Inflammatory macrophage treated with lipopolysaccharide for 4 hours (primary cell): ENCODE data around the gene RHOB.
"Not testable (repeated sequence)": the region's sequence is repeated elsewhere in the genome, so short reads cannot be mapped to it uniquely, and the experiment has no call there.

Source experiments
- DNase-seq: peaks from one replicate; pipeline ENCODE4 v3.0.0-alpha.2; 2020

RHOB gene

DNA sequence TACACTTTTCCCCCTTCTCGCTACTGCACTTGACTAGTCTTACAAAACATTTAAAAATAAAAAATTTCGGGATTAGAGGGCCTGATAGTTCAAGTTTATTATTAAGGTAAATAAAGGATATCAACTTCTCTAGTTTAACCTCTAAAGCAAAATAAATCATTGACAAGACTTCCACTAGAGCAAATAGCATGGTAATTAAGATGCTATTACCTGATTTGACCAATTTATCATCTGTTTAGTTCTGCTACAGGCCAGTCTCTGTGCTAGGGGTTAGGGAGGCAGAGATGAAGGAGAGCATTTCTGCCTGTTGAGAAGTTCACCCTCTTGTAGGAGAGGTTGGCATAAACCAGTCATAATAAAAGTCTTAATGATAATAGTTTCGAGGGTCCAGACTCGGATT, 34.0 kb downstream of the RHOB start:
- no peak for DNase-seq

DNA sequence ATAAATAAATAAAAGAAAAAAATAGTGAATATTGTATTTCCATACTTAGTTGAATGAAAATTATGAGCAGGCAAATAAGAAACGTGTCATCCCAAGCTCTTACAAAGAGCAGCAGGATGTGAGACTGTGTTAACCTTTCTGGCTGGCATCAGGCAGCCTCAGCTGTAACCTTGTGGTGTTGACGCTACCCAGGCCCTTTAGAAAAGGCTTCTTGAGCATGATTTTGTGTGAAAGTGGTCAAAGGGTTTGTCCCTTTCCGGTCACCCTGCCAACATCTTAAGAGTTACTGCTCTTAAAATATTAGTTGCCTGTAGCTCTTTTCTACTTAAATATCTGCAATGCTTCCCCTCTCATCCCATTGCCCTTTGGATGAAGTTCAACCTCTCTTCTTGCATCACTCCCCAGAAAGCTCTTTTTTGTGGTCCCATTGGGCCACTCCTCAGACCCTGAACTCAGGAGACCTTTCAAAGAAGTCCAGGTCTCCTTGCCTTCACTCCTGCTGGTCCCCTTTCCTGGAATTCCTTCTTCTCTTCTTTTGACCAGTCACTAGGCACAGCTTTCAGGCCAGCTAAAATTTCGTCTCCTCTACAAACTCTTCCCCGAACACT, 35.0 kb downstream of the RHOB start:
- DNase-seq: no peak

DNA sequence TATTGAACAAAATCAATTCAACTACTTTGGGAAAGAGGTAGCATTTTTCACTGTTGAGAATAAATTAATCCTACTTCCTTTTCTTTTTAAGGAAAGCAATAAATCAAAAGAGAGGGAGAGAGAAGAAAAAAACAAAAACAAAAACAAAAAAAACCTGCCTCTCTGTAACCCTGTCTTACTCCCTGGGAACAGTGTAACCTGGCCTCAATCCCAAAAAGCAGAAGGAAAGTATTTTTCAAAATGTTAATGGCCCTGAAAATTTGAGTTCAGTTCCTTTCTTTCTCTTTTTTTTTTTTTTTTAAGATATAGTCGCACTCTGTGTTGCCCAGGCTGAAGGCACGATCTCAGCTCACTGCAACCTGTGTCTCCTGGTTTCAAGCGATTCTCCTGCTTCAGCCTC, 35.9 kb downstream of the RHOB start:
- no peak for DNase-seq

DNA sequence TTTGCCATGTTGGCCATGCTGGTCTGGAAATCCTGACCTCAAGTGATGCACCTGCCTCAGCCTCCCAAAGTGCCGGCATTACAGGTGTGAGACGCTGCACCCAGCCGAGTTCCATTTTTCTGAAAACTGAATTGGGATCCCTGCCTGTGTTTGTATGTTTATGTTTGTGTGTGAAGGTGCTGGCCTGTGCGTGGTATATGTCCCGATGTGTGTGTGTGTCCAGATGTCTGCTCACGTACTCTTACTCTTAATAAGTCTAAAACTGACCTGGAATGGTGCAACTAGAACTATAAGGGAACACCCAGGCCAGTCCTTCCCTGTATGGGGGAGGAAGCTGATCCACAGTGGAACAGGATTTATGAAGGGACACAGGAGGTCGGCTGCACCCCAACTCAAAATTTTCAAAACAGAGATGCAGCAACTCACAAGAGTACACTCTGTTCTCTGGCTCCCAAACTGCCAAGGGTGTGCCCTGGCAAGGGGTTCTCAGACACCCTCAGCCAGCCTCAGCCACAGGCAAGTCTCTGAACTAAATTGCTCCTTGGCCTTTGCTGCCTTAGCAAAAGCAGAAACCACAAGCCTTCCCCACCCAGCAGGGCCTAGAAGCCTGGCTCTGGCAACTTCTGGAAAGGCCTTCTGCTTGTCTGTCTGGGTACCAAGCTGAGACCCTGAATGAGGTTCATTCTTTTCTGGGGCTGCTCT, 36.5 kb downstream of the RHOB start:
- DNase-seq: no peak

DNA sequence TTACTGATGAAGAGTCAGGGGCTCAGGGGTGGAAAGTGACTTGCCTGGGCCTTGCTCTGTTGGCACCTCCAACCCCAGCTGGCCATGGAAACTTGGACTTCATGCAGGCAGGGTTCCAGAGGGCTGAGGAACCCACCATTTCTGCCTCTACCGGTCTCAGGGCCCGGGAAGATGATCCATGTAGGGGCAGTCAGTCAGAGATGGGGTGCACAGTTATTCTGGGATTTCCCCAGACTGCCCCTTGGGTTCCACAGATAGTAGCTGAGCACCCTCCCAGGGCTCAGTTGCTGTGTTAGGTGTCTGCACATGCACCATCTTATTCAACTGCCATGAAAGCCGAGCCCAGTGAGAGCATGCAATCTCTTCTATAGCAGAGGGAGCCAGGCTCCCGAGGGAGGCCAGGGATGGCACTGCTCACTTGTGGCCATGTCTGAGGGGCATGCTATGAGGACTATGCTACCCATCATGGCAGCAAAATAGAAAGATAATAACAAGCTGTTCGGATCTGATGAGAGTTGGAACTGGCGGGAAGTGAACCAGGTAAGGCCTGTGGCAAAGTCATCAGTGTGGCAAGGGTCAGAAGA, 37.3 kb downstream of the RHOB start:
- no peak for DNase-seq

DNA sequence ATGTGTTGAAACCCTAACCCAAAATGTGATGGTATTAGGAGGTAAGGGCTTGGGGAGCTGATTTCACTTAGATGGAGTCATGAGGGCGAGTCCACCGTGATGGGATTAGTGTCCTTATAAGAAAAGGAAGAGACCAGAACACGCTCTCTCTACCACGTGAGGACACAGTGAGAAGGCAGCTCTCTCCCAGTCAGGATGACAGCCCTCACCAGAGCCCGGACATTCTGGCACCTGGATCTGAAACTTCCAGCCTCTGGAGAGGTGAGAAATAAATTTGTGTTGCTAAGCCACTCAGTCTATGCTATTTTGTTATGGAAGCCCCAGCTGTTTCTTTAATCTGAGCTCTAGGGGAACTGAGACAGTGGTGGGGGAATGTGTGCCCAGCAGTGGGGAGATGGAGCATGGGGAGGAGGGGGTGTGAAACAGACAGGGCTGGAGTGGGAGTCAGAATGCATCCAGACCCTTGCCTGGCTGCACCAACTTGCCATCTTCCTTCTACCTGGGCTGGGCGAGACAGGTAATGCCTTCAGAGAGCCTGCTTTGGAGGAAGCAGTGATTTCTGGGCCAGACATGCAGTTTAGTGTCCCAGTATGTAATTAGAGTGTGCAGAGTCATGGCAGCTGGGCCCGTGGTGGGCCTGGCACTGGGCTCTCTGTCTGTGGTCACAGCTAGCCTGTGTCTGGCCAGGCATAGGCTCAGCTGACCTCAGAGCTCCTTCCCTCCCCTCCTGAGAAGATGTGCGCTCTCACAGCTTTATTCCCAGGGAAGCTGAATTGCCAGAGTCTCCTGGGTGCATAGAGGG, 38.1 kb downstream of the RHOB start:
- no peak for DNase-seq

DNA sequence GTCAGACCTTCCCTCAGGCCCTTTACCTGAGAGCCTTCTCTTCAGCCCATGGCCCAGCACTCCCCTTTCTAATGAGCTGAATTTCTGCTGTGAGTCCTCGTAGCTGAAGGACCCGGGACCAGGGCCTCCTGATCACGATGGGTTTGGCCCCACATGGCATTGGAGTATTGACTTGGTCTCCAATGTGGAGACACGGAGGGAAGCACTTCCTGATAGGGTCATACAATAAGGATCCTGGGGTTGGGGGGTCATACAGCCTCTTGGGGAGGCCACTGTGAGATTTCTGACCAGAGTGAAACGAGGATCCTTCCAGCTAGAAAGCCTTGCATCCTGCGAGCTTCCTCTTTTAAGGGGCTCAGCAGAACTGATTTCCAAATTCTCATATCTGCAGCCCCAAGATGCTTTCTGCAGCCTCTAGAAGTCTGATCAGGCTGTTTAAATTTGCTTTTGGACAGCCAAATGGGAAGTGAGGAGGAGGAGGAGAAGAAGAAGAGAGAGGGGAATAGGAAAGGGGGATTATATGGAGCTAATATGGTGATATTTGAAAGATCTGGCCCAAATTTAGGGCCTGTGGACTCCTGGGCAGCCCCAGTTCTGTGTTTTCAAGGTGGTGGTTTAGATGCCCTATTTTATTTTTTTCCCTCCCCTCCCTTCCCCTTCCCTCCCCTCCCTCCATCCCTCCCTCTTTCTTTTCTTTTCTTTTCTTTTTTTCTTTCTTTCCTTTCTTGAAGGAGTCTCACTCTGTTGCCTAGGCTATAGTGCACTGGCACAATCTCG, 38.9 kb downstream of the RHOB start:
- peak; percentile 25 for DNase-seq

DNA sequence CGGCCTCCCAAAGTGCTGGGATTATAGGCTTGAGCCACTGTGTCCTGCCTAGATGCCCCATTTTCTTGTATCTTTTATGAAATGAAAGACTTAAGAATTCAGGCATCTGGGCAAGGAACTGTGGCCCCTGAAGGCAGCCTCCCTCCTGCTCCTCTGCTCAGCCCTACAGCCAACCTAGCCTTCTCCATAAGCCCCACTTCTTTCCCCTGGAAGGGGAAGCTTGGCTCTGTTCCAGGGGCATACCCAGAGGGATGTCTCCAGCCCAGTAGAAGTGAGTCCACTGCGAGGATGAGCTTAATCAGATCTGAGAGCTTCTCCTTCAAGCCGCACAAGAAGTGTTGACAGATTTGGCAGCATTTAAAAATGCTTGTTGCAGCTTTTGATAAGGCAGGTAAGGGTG, 39.7 kb downstream of the RHOB start:
- DNase-seq: no peak

DNA sequence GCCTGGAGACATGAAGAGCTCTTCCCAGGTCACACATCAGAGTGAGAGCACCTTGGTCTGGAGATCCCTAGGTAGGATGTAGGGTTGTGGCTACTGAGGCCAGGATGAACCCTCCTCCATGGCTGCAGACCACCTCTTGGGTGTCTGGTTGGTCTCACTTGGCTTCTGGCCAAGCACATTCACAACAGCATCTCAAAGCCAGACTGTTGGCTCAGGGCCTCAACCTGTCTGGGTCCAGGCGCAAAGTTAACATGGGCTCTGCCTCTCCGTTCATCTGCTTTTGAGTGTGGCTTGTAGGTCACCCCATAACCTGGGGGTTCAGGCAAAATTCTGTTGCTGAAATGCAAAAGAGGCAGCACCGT, 40.1 kb downstream of the RHOB start:
- no peak for DNase-seq

DNA sequence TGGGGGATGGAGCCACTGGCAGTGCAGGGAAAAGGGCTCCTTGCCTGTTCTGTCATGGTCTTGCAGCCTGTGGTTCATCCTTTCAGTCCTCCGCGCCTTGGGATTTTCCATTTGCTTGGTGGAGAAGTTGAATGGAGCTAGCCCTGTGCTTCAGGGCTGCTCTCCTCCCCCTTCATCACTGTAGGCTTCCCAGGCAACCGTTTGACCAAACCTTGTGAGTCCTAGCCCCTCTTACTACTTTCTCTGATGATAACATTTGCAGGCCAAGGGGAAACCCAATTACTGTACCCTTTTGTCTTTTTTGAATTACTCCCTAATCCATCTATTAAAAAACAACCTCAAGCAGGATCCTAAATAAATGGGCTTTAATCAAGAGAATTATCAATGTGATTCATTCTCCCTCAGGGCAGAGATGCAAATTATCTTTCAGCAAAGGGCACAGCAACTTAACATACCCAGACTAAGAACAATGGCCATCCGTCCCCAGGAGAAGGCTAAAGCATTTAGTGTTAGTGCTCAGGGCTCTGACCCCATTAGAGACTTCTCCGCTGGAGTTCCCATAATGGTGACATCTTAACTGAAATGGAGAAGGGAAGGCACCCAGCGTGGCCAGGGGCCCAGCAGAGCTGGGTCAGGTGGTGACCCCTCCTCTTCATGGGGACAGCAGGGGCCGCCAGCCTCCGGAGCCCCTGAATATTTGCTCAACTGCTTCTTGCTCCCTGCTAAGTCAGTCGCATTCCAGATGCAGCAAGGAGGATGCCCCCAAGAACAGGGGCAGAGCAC, 40.7 kb downstream of the RHOB start:
- DNase-seq: no peak

DNA sequence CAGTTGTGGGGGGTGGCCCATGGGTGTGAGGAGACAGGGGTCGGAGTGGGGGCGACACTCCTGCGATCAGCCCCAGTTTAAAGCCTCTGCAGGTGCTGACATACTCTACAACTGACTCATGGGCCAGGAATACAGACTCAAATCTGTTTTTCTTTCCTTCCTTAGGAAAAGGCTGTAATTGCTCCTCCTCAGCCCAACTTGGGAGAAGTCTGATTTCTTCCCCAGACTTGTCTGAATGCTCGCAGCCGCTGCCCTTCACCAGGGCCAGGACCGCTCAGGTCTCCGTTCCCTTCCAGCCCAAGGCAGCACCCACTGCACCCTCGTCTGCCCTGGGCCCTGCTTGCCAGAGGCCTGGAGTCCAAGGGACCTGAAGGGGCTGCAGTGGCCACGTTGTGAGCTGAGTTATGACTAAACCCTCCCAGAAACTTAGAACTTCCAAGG, 41.3 kb downstream of the RHOB start:
- DNase-seq: no peak

DNA sequence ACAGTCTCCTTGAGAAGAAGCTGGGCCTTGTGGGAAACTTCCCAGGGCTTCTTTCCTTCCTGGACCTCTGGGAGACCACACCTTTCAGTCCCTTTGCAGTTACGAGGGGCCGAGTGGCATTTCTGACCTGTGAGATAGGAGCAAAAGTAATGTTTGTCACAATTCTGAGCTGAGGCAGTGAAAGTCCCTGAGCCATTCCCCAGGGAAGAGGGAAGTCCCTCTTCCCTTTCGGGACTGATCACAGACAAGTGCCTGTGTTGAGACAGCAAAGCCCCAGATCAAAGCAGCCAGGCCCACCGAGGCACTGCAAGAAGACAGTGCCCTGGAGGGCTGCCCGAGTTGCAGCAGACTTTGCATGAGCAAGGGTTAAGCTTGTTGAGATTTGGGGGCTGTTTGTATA, 41.9 kb downstream of the RHOB start:
- no peak for DNase-seq

DNA sequence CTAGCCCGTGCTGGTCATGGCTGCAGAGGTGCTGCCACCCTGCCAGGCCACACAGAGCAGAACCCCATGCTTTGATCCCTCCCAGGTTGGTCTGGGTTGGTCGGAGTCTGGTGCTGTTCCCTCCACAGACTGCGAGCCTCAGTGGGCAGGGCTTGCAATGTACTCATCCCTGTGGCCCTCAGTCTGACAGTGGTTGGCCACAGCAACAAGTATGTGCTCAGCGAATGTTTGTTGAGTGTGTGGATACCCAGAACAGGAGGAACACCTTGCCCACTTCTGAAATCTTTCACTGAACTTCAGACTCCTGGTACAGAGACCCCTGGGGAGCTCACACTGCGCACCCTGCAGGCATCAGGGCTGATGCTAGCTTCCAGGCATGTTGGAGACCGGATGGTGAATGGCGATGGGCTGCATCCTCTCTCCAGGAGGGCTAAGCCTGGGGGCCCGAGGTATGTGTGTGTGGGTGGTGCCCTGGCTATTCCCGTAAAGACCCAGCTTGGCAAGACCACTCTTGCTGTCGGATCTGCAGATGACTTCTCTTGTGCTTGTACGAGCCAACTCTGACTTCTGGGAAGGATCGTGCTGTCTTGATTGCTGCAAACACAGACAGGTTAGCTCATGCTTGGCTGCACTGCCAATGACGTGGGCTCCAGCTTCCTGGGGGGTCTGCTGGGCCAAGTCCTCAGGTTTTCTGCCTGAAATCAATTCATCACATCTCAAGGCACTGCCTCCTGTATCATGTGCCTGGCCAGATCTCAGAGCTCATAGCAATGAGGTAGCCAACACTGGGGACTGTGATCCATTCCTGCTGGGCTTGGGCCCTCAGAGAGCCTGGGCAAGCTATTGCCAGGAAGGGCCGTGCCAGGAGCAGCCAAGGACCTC, 43.7 kb downstream of the RHOB start:
- no peak for DNase-seq

DNA sequence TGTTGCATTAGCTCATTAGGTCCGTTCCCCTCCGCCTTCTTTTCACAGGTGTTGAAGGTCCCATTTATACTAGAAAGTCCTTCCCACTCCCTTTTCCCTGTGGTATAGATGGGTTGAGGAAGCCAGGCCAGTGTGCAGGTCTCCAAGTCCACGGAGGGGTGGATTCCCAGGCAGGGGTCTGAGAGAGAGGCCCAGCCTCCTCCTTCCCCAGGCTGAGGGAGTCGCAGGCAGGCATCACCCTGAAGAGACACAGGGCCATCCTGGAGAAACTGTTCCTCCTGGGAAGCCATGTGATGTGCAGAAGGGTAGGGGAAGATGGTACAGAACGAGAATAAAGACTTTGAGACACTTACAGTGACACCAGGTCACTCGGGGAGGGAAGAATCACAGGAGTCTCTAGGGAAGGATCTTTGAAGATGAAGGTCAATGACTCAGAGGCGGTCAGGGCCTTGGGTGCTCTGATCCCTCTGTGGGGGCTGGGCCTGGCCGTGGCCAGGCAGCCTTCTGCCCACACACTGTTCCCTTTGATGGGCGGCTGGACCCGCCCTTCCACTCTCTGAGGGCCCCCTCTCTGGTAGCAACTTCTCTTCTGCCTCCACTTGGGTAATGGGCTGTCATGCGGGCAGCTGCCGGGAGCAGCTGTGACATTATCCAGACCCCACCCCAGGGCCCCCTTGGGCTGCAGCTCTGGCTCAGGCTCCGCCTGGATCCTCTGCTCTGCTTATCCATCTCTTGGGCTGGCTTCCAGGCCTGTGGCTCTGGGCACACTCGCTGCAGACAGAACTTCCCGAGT, 45.1 kb downstream of the RHOB start:
- peak; percentile 28 for DNase-seq

DNA sequence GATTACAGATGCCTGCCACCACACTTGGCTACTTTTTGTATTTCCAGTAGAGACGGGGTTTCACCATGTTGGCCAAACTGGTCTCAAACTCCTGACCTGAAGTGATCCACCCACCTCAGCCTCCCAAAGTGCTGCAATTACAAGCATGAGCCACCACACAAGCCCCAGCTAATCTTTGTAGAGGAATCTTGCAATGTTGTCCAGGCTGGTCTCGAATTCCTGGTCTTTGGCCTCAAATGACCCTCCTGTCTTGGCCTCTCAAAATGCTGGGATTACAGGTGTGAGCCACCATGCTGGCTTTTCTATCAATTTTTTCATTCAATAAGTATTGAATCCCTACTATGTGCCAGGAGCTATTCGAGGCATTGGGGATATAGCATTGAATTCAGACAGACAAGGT, 46.2 kb downstream of the RHOB start:
- not testable (repeated sequence) for DNase-seq

DNA sequence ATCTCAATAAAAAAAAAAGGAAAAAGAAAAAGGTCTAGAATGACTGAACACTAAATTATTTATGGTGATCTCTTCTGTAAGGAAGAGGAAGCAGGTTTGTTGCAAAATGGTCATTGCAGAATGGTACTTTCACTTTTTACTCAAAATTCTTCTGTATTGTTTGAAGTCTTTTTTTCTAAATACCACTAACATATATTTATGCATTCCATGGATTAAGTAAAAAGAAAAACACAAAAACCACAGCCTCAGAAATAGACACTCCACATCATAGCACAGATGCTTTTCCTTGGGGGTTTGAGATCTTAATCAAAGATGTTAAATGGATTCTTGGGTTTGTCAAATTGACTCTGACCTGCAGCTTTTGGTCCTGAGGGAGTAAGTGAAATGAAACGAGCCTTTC, 47.4 kb downstream of the RHOB start:
- peak; percentile 87 for DNase-seq

DNA sequence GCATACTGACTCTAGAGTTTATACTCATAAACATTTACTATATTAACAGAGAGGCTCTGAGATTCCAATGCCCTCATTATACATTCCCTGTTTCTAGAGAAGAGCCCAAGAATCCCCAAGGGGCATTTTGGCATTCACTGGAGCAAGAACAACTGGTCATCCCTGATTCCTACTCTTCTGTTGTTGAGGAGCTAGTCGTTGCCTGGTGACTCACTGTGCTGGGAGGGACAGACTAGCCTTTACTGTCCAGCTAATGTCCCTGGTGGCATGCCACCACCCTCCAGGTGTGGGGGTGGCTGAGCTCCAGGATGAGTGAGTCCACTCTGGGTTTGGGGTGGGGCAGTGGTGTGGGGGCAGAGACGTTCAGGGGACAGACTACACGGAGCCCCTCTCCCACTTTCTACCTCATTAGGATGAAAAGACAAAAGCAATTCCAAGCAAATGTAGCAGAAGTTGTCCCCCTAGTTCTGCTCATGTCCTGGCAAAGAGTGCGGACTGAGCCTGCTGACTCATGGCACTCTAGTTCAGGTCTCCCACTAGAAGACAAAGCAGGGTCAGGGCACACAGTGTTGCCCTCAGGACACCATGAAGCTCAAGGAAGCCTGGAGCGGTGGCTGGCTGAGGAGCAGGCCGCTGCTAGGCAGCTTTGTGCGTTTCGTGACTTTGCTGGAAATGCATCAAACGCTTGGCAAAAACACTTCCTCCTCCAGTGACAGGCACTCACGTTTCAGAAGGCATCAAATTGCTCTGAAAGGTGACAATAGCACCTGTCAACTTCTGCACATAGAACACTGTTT, 49.4 kb downstream of the RHOB start:
- DNase-seq: no peak

DNA sequence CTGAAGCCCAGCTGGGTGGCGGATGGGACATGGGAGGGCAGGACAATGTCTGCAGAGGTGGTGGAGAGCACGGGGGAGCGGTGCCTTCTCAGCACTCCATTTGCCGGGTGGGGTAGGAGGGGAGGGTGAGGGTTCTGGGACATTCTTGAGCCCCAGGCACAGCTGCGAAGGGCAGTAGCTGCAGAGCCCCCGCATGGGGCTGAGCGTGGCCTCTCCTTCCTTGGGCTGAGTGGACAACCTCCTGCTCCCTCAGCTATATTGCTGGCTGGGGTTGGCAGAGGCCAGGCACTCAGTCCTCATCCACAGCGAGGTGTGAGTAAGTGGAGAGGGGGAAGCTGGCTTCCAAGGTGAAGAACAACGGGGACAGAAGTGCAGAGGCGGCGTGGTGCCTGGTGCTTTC, 50.1 kb downstream of the RHOB start:
- no peak for DNase-seq
